HCT116 (cell line): ENCODE measurements around the gene ST7. TPM values are rescaled to one million over a fixed set of nuclear protein-coding genes. Genes with fewer than 3 reads are reported as not detected.
A peak's percentile ranks its signal among the peaks of the same experiment; 100 is the strongest.

Source experiments
- ATAC-seq: fragments of 200-7000 bp; cut with Tn5 transposase; 2 replicates; pipeline ENCODE4 v1.9.1; 2020; ENCODE audit warnings: mild to moderate bottlenecking, moderate library complexity
- BruUV-seq: library from RNA; stranded (reverse); fragments of 400-500 nt; replicated peaks from 2 replicates; lab custom pipeline; 2021; lab: Mats Ljungman, UMichigan
- CTCF ChIA-PET: fragments of 300-600 bp; sonication (Branson Sonifier 250); formaldehyde crosslinking; loops from one replicate; lab custom pipeline; 2021; ENCODE audit warnings: antibody characterized with exemption; lab: Charles Lee
- POLR2A ChIA-PET: fragments of 300-600, 350-600 bp; sonication (Branson Sonifier 250); formaldehyde crosslinking; loops from one replicate; lab custom pipeline; 2021; ENCODE audit warnings: antibody characterized with exemption; lab: Charles Lee
- RAD21 ChIA-PET, 2 experiments: fragments of 300-600 bp; sonication (Branson Sonifier 250); formaldehyde crosslinking; loops; one replicate each; lab custom pipeline; 2023; ENCODE audit warnings: low total read pairs in 2 of 2; ENCODE audit not compliant: uncharacterized antibody in 2 of 2, unreplicated experiment in 2 of 2, low non-redundant PET in 1 of 2; lab: Charles Lee
- DNase-seq: peaks from one replicate; pipeline ENCODE4 v3.0.0-alpha.2; 2010; ENCODE audit warnings: low read depth, low spot score
- H2AFZ ChIP-seq: fragments of 200-600 bp; shearing (Covaris generic), sonication (generic); 2 replicates; pipeline ENCODE4 v1.6.1; 2017; ENCODE audit warnings: low read depth, mixed run types, mixed read lengths, antibody characterized with exemption, low read length; ENCODE audit not compliant: poor library complexity, severe bottlenecking
- H3K27ac ChIP-seq: 2 replicates; pipeline ENCODE4 v1.5.1; 2012; ENCODE audit warnings: low read depth, low read length
- H3K27me3 ChIP-seq: fragments of 200-600 bp; sonication (generic); 2 replicates; pipeline ENCODE4 v1.6.1; 2016; ENCODE audit warnings: mixed run types, low read length, mixed read lengths; ENCODE audit not compliant: insufficient read depth
- H3K36me3 ChIP-seq, 2 experiments: fragments of 200-500 bp in 1 of 2; fragments of 200-600 bp in 1 of 2; sonication (Bioruptor generic) in 1 of 2; sonication (generic) in 1 of 2; 2 replicates each; pipeline versions ENCODE4 v1.5.1 to v1.6.1; 2014 to 2016; ENCODE audit warnings: low read length in 2 of 2, inconsistent platforms in 1 of 2, mixed read lengths in 1 of 2, mixed run types in 1 of 2; ENCODE audit not compliant: insufficient read depth in 2 of 2, control insufficient read depth in 1 of 2
- H3K4me1 ChIP-seq, 2 experiments: fragments of 200-600 bp in 1 of 2; sonication (generic) in 1 of 2; 2 replicates each; pipeline versions ENCODE4 v1.5.1 to v1.6.1; 2012 to 2017; ENCODE audit warnings: low read length in 2 of 2, inconsistent platforms in 1 of 2, mild to moderate bottlenecking in 1 of 2, mixed read lengths in 1 of 2, mixed run types in 1 of 2, moderate library complexity in 1 of 2; ENCODE audit not compliant: insufficient read depth in 2 of 2, control insufficient read depth in 1 of 2
- H3K4me2 ChIP-seq: fragments of 200-600 bp; sonication (generic); 2 replicates; pipeline ENCODE4 v1.6.1; 2017; ENCODE audit warnings: mixed run types, low read length, mixed read lengths
- H3K4me3 ChIP-seq, 2 experiments: fragments of 200-600 bp in 1 of 2; sonication (generic) in 1 of 2; replicated peaks in 1 of 2; 2 replicates each; pipeline ENCODE4 v1.5.1; 2011 to 2016; ENCODE audit warnings: low read length in 2 of 2, control low read depth in 1 of 2, low read depth in 1 of 2, mild to moderate bottlenecking in 1 of 2, mixed read lengths in 1 of 2, mixed run types in 1 of 2
- H3K79me2 ChIP-seq: fragments of 200-600 bp; sonication (generic); 2 replicates; pipeline ENCODE4 v1.6.1; 2017; ENCODE audit warnings: mild to moderate bottlenecking, mixed run types, low read length, moderate library complexity, mixed read lengths; ENCODE audit not compliant: insufficient read depth
- H3K9ac ChIP-seq: fragments of 200-600 bp; sonication (generic); 2 replicates; pipeline ENCODE4 v1.6.1; 2016; ENCODE audit warnings: low read length, mixed read lengths
- H3K9me2 ChIP-seq: fragments of 200-600 bp; sonication (generic), shearing (Covaris generic); 2 replicates; pipeline ENCODE4 v1.6.1; 2017; ENCODE audit warnings: mixed run types, mild to moderate bottlenecking, moderate library complexity; ENCODE audit not compliant: insufficient read depth
- H3K9me3 ChIP-seq, 2 experiments: fragments of 200-500 bp in 1 of 2; fragments of 200-600 bp in 1 of 2; sonication (Bioruptor generic) in 1 of 2; sonication (generic) in 1 of 2; 2 replicates each; pipeline ENCODE4 v1.6.1; 2014 to 2017; ENCODE audit warnings: low read length in 2 of 2, mixed read lengths in 2 of 2, inconsistent platforms in 1 of 2, low read depth in 1 of 2, mild to moderate bottlenecking in 1 of 2, mixed run types in 1 of 2, moderate library complexity in 1 of 2; ENCODE audit not compliant: control insufficient read depth in 1 of 2, insufficient read depth in 1 of 2
- H4K20me1 ChIP-seq: fragments of 200-600 bp; sonication (generic), shearing (Covaris generic); 2 replicates; pipeline ENCODE4 v1.6.1; 2017; ENCODE audit warnings: mixed run types, mild to moderate bottlenecking, moderate library complexity; ENCODE audit not compliant: insufficient read depth
- CEBPB ChIP-seq: IDR thresholded peaks from 2 replicates; pipeline ENCODE4 v1.6.1; 2012; ENCODE audit warnings: low read depth
- CTCF ChIP-seq, 3 experiments: fragments of 200-600 bp in 1 of 3; sonication (generic) in 1 of 3; IDR thresholded peaks in 2 of 3; conservative IDR thresholded peaks in 1 of 3; 2 replicates each; pipeline ENCODE4 v1.5.1; 2012 to 2017; ENCODE audit warnings: low read depth in 2 of 3, low read length in 2 of 3, antibody characterized with exemption in 1 of 3, borderline replicate concordance in 1 of 3, control low read depth in 1 of 3, mild to moderate bottlenecking in 1 of 3, mixed read lengths in 1 of 3, mixed run types in 1 of 3, moderate library complexity in 1 of 3; ENCODE audit not compliant: insufficient read depth in 1 of 3
- EZH2 ChIP-seq: fragments of 200-600 bp; sonication (generic); IDR thresholded peaks from 2 replicates; pipeline ENCODE4 v1.6.1; 2017; ENCODE audit warnings: antibody characterized with exemption, mixed run types
- EZH2phosphoT487 ChIP-seq: fragments of 200-600 bp; IDR thresholded peaks from 2 replicates; pipeline ENCODE4 v1.6.1; 2018; ENCODE audit warnings: antibody characterized with exemption, borderline replicate concordance
- JUND ChIP-seq: IDR thresholded peaks from 2 replicates; pipeline ENCODE4 v1.6.1; 2012
- POLR2AphosphoS5 ChIP-seq: IDR thresholded peaks from 2 replicates; pipeline ENCODE4 v1.6.1; 2011; ENCODE audit warnings: mild to moderate bottlenecking, low read depth, low read length, moderate library complexity
- RAD21 ChIP-seq: IDR thresholded peaks from 2 replicates; pipeline ENCODE4 v1.6.1; 2012; ENCODE audit warnings: low read depth, mild to moderate bottlenecking
- SIN3A ChIP-seq: IDR thresholded peaks from 2 replicates; pipeline ENCODE4 v1.6.1; 2012; ENCODE audit warnings: low read depth
- SRF ChIP-seq: IDR thresholded peaks from 2 replicates; pipeline ENCODE4 v1.6.1; 2012; ENCODE audit warnings: low read depth
- TCF7L2 ChIP-seq: IDR thresholded peaks from 2 replicates; pipeline ENCODE4 v1.7.0; 2011; ENCODE audit warnings: borderline replicate concordance, inconsistent platforms; ENCODE audit not compliant: insufficient read depth, insufficient read length; ENCODE audit errors: extremely low read depth
- YY1 ChIP-seq: IDR thresholded peaks from 2 replicates; pipeline ENCODE4 v1.6.1; 2011; ENCODE audit warnings: low read length, low read depth, moderate library complexity, mild to moderate bottlenecking; ENCODE audit not compliant: insufficient replicate concordance; ENCODE audit errors: extremely low read depth
- ZNF274 ChIP-seq: fragments of 200-500 bp; sonication (Bioruptor generic); IDR thresholded peaks from 2 replicates; pipeline ENCODE4 v1.6.1; 2014; ENCODE audit warnings: mild to moderate bottlenecking, low read depth, low read length, inconsistent platforms
- intact Hi-C: fragments of 100-400 bp; cut with micrococcal nuclease; formaldehyde crosslinking; loops from 2 replicates; pipeline ENCODE4 v1.10.0; 2022
- total RNA-seq: library from RNA; stranded (reverse); gene quantifications from one replicate; pipeline ENCODE4 v1.2.1, GENCODE V29; 2021; ENCODE audit not compliant: unreplicated experiment

The ST7 gene
- total RNA-seq, 1 experiment from 2014 or later, result 12.6 TPM

GRCh38 chr7:116984917-116985316 is 31.6 kb downstream of the ST7 start:
- no peak for TF ChIP-seq SIN3A
- no peak for TF ChIP-seq TCF7L2
- TF ChIP-seq YY1, result no peak
- peak; percentile 53 for TF ChIP-seq RAD21
- TF ChIP-seq POLR2AphosphoS5, result no peak
- TF ChIP-seq ZNF274, result no peak
- no peak for TF ChIP-seq CEBPB
- peak; percentile 56 to 79 (median 59); a peak in 5 of 6 replicates for TF ChIP-seq CTCF (IDR thresholded peaks at IDR 0.05 in 2 of 3, conservative IDR thresholded peaks at IDR 0.05 in 1 of 3; ENCODE audit: borderline replicate concordance in 1 of 3, insufficient read depth in 1 of 3, low read depth in 2 of 3, low read length in 2 of 3)
- TF ChIP-seq JUND, result no peak
- TF ChIP-seq EZH2phosphoT487, result no peak
- TF ChIP-seq EZH2, result no peak
- no peak for TF ChIP-seq SRF
- ChIA-PET CTCF (interaction anchor here (0.7 to 2.1 kb wide), 10 partner anchors 13 to 143 kb away, joined by 3 to 10 read pairs (median 4); partner anchors contain the start of gene ST7), RAD21 (no interaction called here), POLR2A (no interaction called here)
- H3K36me3 ChIP-seq, result no peaks in the 10 kb centered on the region
- no TSS peak for BruUV-seq
- DNase-seq, result no peak
- no peaks in the 10 kb centered on the region for H3K9me2 ChIP-seq
- H4K20me1 ChIP-seq, result no peaks in the 10 kb centered on the region
- H3K9me3 ChIP-seq, result no peaks in the 10 kb centered on the region
- peaks cover 4% of the 10 kb centered on the region; the same call in 1 of the 2 replicates for H3K79me2 ChIP-seq
- intact Hi-C loops, result loop anchor here (2.0 kb wide), 1 partner anchor 134 kb away; no protein-coding TSS in a partner anchor
- H3K4me2 ChIP-seq, result no peak overlapping the region
- H3K27me3 ChIP-seq, result no peaks in the 10 kb centered on the region
- H3K9ac ChIP-seq, result no peak overlapping the region
- peak; percentile 80 for ATAC-seq
- H3K4me3 ChIP-seq, result no peak overlapping the region
- H3K4me1 ChIP-seq, result peaks cover 0 to 9% of the 10 kb centered on the region in 2 experiments; a peak in 1 of 4 replicates
- H2AFZ ChIP-seq, result no peak overlapping the region
- no peak overlapping the region for H3K27ac ChIP-seq
